ENCODE results near the gene PRICKLE2. TPM values are rescaled to one million over a fixed set of nuclear protein-coding genes. Genes with fewer than 3 reads are reported as not detected.

The PRICKLE2 gene
- total RNA-seq, 1 experiment from 2014 or later, result 3.2 TPM

GRCh38 chr3:64247991-64248646 lies 22.9 kb upstream of the PRICKLE2 start:
- Histone ChIP-seq H3T11ph (ENCODE audit: low read length) (no peak overlapping the region), H3K18ac (ENCODE audit: insufficient read length, low read depth, low read length) (no peak overlapping the region), H3K27me3 (ENCODE audit: insufficient read depth, low read length) (no peaks in the 10 kb centered on the region), H3K79me2 (ENCODE audit: insufficient read depth, low read length) (no peaks in the 10 kb centered on the region), H3K4me1 (ENCODE audit: insufficient read depth, low read length) (no peaks in the 10 kb centered on the region), H3K14ac (ENCODE audit: insufficient read depth, low read length) (no peak overlapping the region), H3K23me2 (ENCODE audit: insufficient read length, low read depth, low read length, poor library complexity, severe bottlenecking) (no peaks in the 10 kb centered on the region), H3K9ac (ENCODE audit: extremely low read depth, insufficient read length, low read length) (no peak overlapping the region), H2BK20ac (ENCODE audit: low read depth, low read length, poor library complexity, severe bottlenecking) (no peak overlapping the region), H3K4ac (ENCODE audit: low read depth, low read length) (no peak overlapping the region), H3K27ac (ENCODE audit: insufficient read length, low read depth, low read length) (no peak overlapping the region), H4K5ac (ENCODE audit: insufficient read length, low read depth, low read length) (no peak overlapping the region), H3K23ac (ENCODE audit: insufficient read length, low read depth, low read length) (no peak overlapping the region), H4K20me1 (ENCODE audit: control insufficient read depth, insufficient read depth, insufficient read length) (no peaks in the 10 kb centered on the region), H3K79me1 (ENCODE audit: insufficient read depth, low read depth, low read length, poor library complexity, severe bottlenecking) (no peaks in the 10 kb centered on the region), H3K4me2 (ENCODE audit: insufficient read depth, insufficient read length, low read length) (no peak overlapping the region), H4K8ac (replicated peaks; ENCODE audit: insufficient read length, low read depth, low read length) (no peak overlapping the region), H3K56ac (ENCODE audit: insufficient read length, low read depth, low read length) (no peak overlapping the region), H2BK12ac (ENCODE audit: insufficient read length, low read depth, low read length) (no peak overlapping the region), H2AK5ac (ENCODE audit: insufficient read length, low read length) (no peak overlapping the region), H2AFZ (ENCODE audit: low read length) (no peak overlapping the region), H4K91ac (ENCODE audit: insufficient read length, low read depth, low read length) (no peak overlapping the region), H2BK15ac (ENCODE audit: low read depth, low read length) (no peak overlapping the region), H2BK120ac (ENCODE audit: low read depth, low read length, poor library complexity, severe bottlenecking) (no peak overlapping the region), H3K9me3 (ENCODE audit: control insufficient read depth, low read depth, low read length) (no peaks in the 10 kb centered on the region), H2BK5ac (ENCODE audit: insufficient read length, low read length) (no peak overlapping the region)
- Mint-ChIP-seq H3K4me1 (peaks cover 4 to 5% of the 10 kb centered on the region in 2 experiments; a peak in 3 of 4 replicates), H3K9me3 (no peaks in the 10 kb centered on the region), H3K27ac (no peak overlapping the region), H3K4me3 (no peak overlapping the region), H3K36me3 (ENCODE audit: insufficient read depth in 1 of 3, low read depth in 3 of 3) (no peaks in the 10 kb centered on the region), H3K27me3 (ENCODE audit: low read depth) (peaks cover 1% of the 10 kb centered on the region; the same call in 1 of the 2 replicates)
- TF ChIP-seq CTCF (conservative IDR thresholded peaks at IDR 0.05), result no peak
- WGBS (ENCODE audit: extremely low coverage, insufficient read length, low lambda C conversion rate), result no CpG with 5 or more reads among the region's 4 CpGs
- no peak for DNase-seq
